SK-N-SH (cell line): Measurements from ENCODE around the gene WBP11. TPM values are rescaled to one million over a fixed set of nuclear protein-coding genes. Genes with fewer than 3 reads are reported as not detected.
A peak's percentile ranks its signal among the peaks of the same experiment; 100 is the strongest.

Experiments used
- CTCF ChIA-PET: fragments of 300-600, 350-600 bp; formaldehyde crosslinking; extraction: SDS; loops from one replicate; lab custom pipeline; 2021; lab: Yijun Ruan, JAX
- POLR2A ChIA-PET: fragments of 350-600 bp; sonication (Branson Sonifier 250); formaldehyde crosslinking; extraction: SDS; loops from one replicate; lab custom pipeline; 2020; ENCODE audit warnings: antibody characterized with exemption, inconsistent platforms; lab: Yijun Ruan, JAX
- DNase-seq: peaks from one replicate; pipeline ENCODE4 v3.0.0; 2012
- H2AFZ ChIP-seq: fragments of 200-600 bp; sonication (generic); 2 replicates; pipeline ENCODE4 v1.8.1; 2016; ENCODE audit warnings: antibody characterized with exemption, mild to moderate bottlenecking, low read depth
- H3F3A ChIP-seq: fragments of 200-600 bp; sonication (generic); replicated peaks from 2 replicates; pipeline ENCODE3; 2016; ENCODE audit warnings: antibody characterized with exemption, mild to moderate bottlenecking; ENCODE audit not compliant: insufficient read depth
- H3K27ac ChIP-seq, 2 experiments: fragments of 200-500 bp in 1 of 2; fragments of 200-600 bp in 1 of 2; sonication (Bioruptor generic) in 1 of 2; sonication (generic), shearing (Covaris generic) in 1 of 2; 2 replicates each; pipeline versions ENCODE4 v1.5.1 to v1.6.1; 2014 to 2016; ENCODE audit warnings: low read depth in 2 of 2, inconsistent platforms in 1 of 2, low read length in 1 of 2, mild to moderate bottlenecking in 1 of 2, mixed read lengths in 1 of 2
- H3K27me3 ChIP-seq: fragments of 200-600 bp; sonication (generic), shearing (Covaris generic); 2 replicates; pipeline ENCODE4 v1.6.1; 2016; ENCODE audit warnings: mixed run types; ENCODE audit not compliant: insufficient read depth
- H3K36me3 ChIP-seq, 2 experiments: fragments of 200-500 bp in 1 of 2; fragments of 200-600 bp in 1 of 2; sonication (Bioruptor generic) in 1 of 2; sonication (generic) in 1 of 2; replicated peaks in 1 of 2; 2 replicates each; pipeline versions ENCODE3 to v1.5.1; 2014 to 2016; ENCODE audit warnings: low read length in 1 of 2, mild to moderate bottlenecking in 1 of 2; ENCODE audit not compliant: insufficient read depth in 2 of 2, control insufficient read depth in 1 of 2
- H3K4me1 ChIP-seq, 2 experiments: fragments of 200-500 bp in 1 of 2; fragments of 200-600 bp in 1 of 2; sonication (Bioruptor generic) in 1 of 2; sonication (generic), shearing (Covaris generic) in 1 of 2; 2 replicates each; pipeline versions ENCODE4 v1.5.1 to v1.6.1; 2014 to 2016; ENCODE audit warnings: low read depth in 1 of 2, low read length in 1 of 2, mixed run types in 1 of 2; ENCODE audit not compliant: insufficient read depth in 2 of 2, control insufficient read depth in 1 of 2
- H3K4me2 ChIP-seq: fragments of 200-600 bp; sonication (generic), shearing (Covaris generic); 2 replicates; pipeline ENCODE4 v1.6.1; 2017; ENCODE audit warnings: mixed run types
- H3K4me3 ChIP-seq, 2 experiments: fragments of 200-500 bp in 1 of 2; fragments of 200-600 bp in 1 of 2; sonication (Bioruptor generic) in 1 of 2; sonication (generic), shearing (Covaris generic) in 1 of 2; 2 replicates each; pipeline versions ENCODE4 v1.5.1 to v1.8.1; 2014 to 2016; ENCODE audit warnings: low read depth in 2 of 2, inconsistent platforms in 1 of 2, low read length in 1 of 2, mild to moderate bottlenecking in 1 of 2, mixed read lengths in 1 of 2, moderate library complexity in 1 of 2
- H3K79me2 ChIP-seq: fragments of 200-600 bp; sonication (generic); 2 replicates; pipeline ENCODE4 v1.8.1; 2017; ENCODE audit warnings: mild to moderate bottlenecking; ENCODE audit not compliant: insufficient read depth
- H3K9ac ChIP-seq: fragments of 200-600 bp; sonication (generic); 2 replicates; pipeline ENCODE4 v1.6.1; 2017; ENCODE audit warnings: mixed run types
- H3K9me2 ChIP-seq: fragments of 200-600 bp; sonication (generic); 2 replicates; pipeline ENCODE4 v1.6.1; 2017; ENCODE audit warnings: mixed run types
- H3K9me3 ChIP-seq: fragments of 200-600 bp; sonication (generic); 2 replicates; pipeline ENCODE4 v1.6.1; 2017; ENCODE audit warnings: mixed run types, mild to moderate bottlenecking, moderate library complexity
- H4K20me1 ChIP-seq: fragments of 200-600 bp; sonication (generic); 2 replicates; pipeline ENCODE4 v1.6.1; 2017; ENCODE audit warnings: mild to moderate bottlenecking, mixed run types; ENCODE audit not compliant: insufficient read depth
- CHD2 ChIP-seq: fragments of 150-350 bp; IDR thresholded peaks from 2 replicates; pipeline ENCODE4 v1.6.1; 2018; ENCODE audit warnings: low read length; ENCODE audit not compliant: partially characterized antibody
- ELF1 ChIP-seq: IDR thresholded peaks from 2 replicates; pipeline ENCODE4 v1.4.0; 2012
- EP300 ChIP-seq, 2 experiments: IDR thresholded peaks; 2 replicates each; pipeline versions ENCODE4 v1.4.0 to v1.6.1; 2012; ENCODE audit warnings: borderline replicate concordance in 1 of 2, low read depth in 1 of 2, low read length in 1 of 2
- FOXM1 ChIP-seq: IDR thresholded peaks from 2 replicates; pipeline ENCODE4 v1.4.0; 2012; ENCODE audit warnings: low read depth, mild to moderate bottlenecking
- GABPA ChIP-seq: IDR thresholded peaks from 2 replicates; pipeline ENCODE4 v1.4.0; 2012; ENCODE audit warnings: low read depth, mild to moderate bottlenecking
- GATA2 ChIP-seq: sonication (generic); formaldehyde crosslinking; IDR thresholded peaks from 2 replicates; pipeline ENCODE4 v1.5.0; 2020; ENCODE audit warnings: mild to moderate bottlenecking, missing genetic modification reagents
- JUND ChIP-seq: IDR thresholded peaks from 2 replicates; pipeline ENCODE4 v1.4.0; 2012
- MEF2A ChIP-seq: IDR thresholded peaks from 2 replicates; pipeline ENCODE4 v1.4.0; 2012; ENCODE audit warnings: low read depth, borderline replicate concordance
- MXI1 ChIP-seq: IDR thresholded peaks from 2 replicates; pipeline ENCODE4 v1.6.1; 2012; ENCODE audit warnings: mild to moderate bottlenecking, low read depth, low read length, improper control_type of control experiment
- NFIC ChIP-seq: IDR thresholded peaks from 2 replicates; pipeline ENCODE4 v1.4.0; 2012; ENCODE audit warnings: borderline replicate concordance
- NRF1 ChIP-seq: IDR thresholded peaks from 2 replicates; pipeline ENCODE4 v1.6.1; 2012; ENCODE audit warnings: low read depth, mild to moderate bottlenecking, low read length
- POLR2AphosphoS5 ChIP-seq: IDR thresholded peaks from 2 replicates; pipeline ENCODE4 v1.6.1; 2012; ENCODE audit warnings: low read depth, low read length
- RAD21 ChIP-seq: IDR thresholded peaks from 2 replicates; pipeline ENCODE4 v1.6.1; 2012; ENCODE audit warnings: mild to moderate bottlenecking, low read length
- RCOR1 ChIP-seq: fragments of 150-350 bp; IDR thresholded peaks from 2 replicates; pipeline ENCODE4 v1.6.1; 2017; ENCODE audit warnings: antibody characterized with exemption, low read length
- RFX5 ChIP-seq: IDR thresholded peaks from 2 replicates; pipeline ENCODE4 v1.6.1; 2012; ENCODE audit warnings: mild to moderate bottlenecking, improper control_type of control experiment, low read length
- SIN3A ChIP-seq: IDR thresholded peaks from 2 replicates; pipeline ENCODE4 v1.6.1; 2012; ENCODE audit warnings: low read depth, mild to moderate bottlenecking, low read length, moderate library complexity, borderline replicate concordance
- SMC3 ChIP-seq: IDR thresholded peaks from 2 replicates; pipeline ENCODE4 v1.6.1; 2012; ENCODE audit warnings: low read depth, low read length, improper control_type of control experiment
- TAF1 ChIP-seq: IDR thresholded peaks from 2 replicates; pipeline ENCODE4 v1.6.1; 2012; ENCODE audit warnings: low read depth, mild to moderate bottlenecking, low read length, moderate library complexity, borderline replicate concordance
- TCF12 ChIP-seq: IDR thresholded peaks from 2 replicates; pipeline ENCODE4 v1.4.0; 2012
- YY1 ChIP-seq: IDR thresholded peaks from 2 replicates; pipeline ENCODE4 v1.4.0; 2012; ENCODE audit warnings: low read depth, mild to moderate bottlenecking
- WGBS: methylation state at CpG from one replicate; pipeline ENCODE4 v1.1.6; 2017; ENCODE audit warnings: low lambda C conversion rate; 5-methylcytosine and 5-hydroxymethylcytosine counted together
- polyA plus RNA-seq, 3 experiments: library from polyadenylated mRNA; depleted of rRNA; stranded (reverse); fragments of >200 nt; gene quantifications; 2 replicates each; pipeline ENCODE4 v1.2.3, GENCODE V29; 2012
- TF ChIP-seq, protein P1 (sequence below): fragments of 200-600 bp; sonication (generic); IDR thresholded peaks from 2 replicates; pipeline ENCODE4 v1.6.1; 2017; ENCODE audit warnings: antibody characterized with exemption, mild to moderate bottlenecking, moderate library complexity
- TF ChIP-seq, protein P2 (sequence below): IDR thresholded peaks from 2 replicates; pipeline ENCODE4 v1.4.0; 2012; ENCODE audit warnings: low read depth, borderline replicate concordance
- TF ChIP-seq, protein P3 (sequence below): fragments of 150-350 bp; IDR thresholded peaks from 2 replicates; pipeline ENCODE4 v1.6.1; 2016; ENCODE audit warnings: mild to moderate bottlenecking, low read depth, low read length
- TF ChIP-seq, protein P4 (sequence below): IDR thresholded peaks from 2 replicates; pipeline ENCODE4 v1.6.1; 2012; ENCODE audit warnings: mild to moderate bottlenecking, low read depth, low read length, moderate library complexity

The WBP11 gene
- polyA plus RNA-seq, 1 of the 3 experiments (the other 2 are of a cell fraction), result 18.7 TPM

DNA sequence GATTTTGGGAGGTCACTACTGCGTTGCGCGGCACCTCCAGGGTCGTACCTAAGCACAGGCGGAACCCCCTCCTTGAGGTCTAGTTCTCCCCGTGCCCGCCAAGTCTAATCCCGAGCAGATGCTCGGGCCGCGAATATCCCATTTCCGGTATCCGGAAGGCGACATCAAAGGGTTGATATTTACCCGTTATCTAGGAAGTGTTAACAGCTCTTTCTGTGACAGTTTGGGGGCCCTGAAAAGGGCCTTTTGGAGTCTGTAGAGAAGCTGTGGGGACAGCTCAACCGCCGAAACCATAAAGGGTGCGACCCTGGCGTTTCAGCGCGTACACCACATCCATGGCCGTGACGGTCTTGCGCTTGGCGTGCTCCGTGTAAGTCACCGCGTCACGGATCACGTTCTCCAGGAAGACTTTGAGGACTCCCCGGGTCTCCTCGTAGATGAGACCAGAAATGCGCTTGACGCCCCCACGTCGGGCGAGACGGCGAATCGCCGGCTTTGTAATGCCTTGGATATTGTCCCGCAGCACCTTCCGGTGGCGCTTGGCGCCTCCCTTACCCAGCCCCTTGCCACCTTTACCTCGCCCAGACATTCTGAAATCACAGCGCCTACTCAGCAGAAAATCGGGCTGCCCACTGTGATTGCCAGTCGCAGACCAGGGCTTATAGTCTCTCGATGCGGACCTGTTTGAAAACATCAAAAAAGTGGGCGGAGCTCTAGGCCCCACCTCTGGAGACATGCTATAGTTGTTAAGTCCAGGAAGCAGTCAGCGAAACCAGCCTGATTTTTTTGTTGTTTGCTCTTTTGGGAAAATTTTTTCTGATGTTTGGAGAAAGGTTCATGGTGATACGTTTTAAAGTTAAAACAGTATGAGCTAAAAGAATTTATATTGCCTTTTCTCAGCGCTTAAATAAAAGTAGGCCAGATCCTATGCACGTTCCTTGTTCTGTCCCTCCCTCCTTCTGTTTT lies 32.5 kb downstream of the WBP11 start:
- CTCF ChIA-PET, result interaction anchor here (0.6 to 2.6 kb wide), 26 partner anchors 8 to 745 kb away, joined by 3 to 18 read pairs (median 4); partner anchors contain the start of genes C12orf60 and WBP11
- peak overlapping the region; percentile 91 for H3K4me2 ChIP-seq
- H2AFZ ChIP-seq, result peak overlapping the region; percentile 77; the same call in 1 of the 2 replicates
- no peaks in the 10 kb centered on the region for H3K27me3 ChIP-seq
- peak overlapping the region; percentile 73 to 93 for H3K4me3 ChIP-seq
- H3K79me2 ChIP-seq, result peaks cover 63% of the 10 kb centered on the region
- peak overlapping the region; percentile 92 for H3K9ac ChIP-seq
- H3K27ac ChIP-seq, result peak overlapping the region; percentile 81 to 96
- peak; percentile 82 for DNase-seq
- under 1% methylated on average over 39 of the region's 56 CpGs for WGBS
- no peaks in the 10 kb centered on the region for H3K9me2 ChIP-seq
- no peaks in the 10 kb centered on the region for H3K9me3 ChIP-seq
- POLR2A ChIA-PET, result interaction anchor here (2.9 kb wide), 1 partner anchor 33 kb away, joined by 30 read pairs; the partner anchor contains the start of genes C12orf60 and WBP11
- peaks cover 5 to 25% of the 10 kb centered on the region in 2 experiments for H3K36me3 ChIP-seq
- peaks cover 11 to 12% of the 10 kb centered on the region in 2 experiments; a peak in 3 of 4 replicates for H3K4me1 ChIP-seq
- H3F3A ChIP-seq, result peaks cover 25% of the 10 kb centered on the region
- peaks cover 23% of the 10 kb centered on the region; the same call in 1 of the 2 replicates for H4K20me1 ChIP-seq
- TF ChIP-seq TCF12 (peak; percentile 71; the same call in 1 of the 2 replicates), MEF2A (peak; percentile 27; the same call in 1 of the 2 replicates), EP300 (IDR thresholded peaks at IDR 0.05; ENCODE audit: borderline replicate concordance in 1 of 2, low read depth in 1 of 2, low read length in 1 of 2) (peak; percentile 50 to 74; a peak in 2 of 4 replicates), RFX5 (no peak), SIN3A (peak; percentile 98), POLR2AphosphoS5 (peak; percentile 100), RAD21 (no peak), SMC3 (no peak), YY1 (no peak), FOXM1 (0 out of 2 replicates have a peak, but pooled peaks have one; percentile 49), GATA2 (CRISPR knock-in tag) (no peak), JUND (peak; percentile 45), TAF1 (peak; percentile 95), GABPA (peak; percentile 33), ELF1 (peak; percentile 70), NRF1 (no peak), CHD2 (peak; percentile 93), RCOR1 (peak; percentile 58), NFIC (no peak; the same call in 1 of the 2 replicates), MXI1 (no peak; the same call in 1 of the 2 replicates)
- TF ChIP-seq, protein P1, sequence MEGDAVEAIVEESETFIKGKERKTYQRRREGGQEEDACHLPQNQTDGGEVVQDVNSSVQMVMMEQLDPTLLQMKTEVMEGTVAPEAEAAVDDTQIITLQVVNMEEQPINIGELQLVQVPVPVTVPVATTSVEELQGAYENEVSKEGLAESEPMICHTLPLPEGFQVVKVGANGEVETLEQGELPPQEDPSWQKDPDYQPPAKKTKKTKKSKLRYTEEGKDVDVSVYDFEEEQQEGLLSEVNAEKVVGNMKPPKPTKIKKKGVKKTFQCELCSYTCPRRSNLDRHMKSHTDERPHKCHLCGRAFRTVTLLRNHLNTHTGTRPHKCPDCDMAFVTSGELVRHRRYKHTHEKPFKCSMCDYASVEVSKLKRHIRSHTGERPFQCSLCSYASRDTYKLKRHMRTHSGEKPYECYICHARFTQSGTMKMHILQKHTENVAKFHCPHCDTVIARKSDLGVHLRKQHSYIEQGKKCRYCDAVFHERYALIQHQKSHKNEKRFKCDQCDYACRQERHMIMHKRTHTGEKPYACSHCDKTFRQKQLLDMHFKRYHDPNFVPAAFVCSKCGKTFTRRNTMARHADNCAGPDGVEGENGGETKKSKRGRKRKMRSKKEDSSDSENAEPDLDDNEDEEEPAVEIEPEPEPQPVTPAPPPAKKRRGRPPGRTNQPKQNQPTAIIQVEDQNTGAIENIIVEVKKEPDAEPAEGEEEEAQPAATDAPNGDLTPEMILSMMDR, result no peak
- TF ChIP-seq, protein P2, sequence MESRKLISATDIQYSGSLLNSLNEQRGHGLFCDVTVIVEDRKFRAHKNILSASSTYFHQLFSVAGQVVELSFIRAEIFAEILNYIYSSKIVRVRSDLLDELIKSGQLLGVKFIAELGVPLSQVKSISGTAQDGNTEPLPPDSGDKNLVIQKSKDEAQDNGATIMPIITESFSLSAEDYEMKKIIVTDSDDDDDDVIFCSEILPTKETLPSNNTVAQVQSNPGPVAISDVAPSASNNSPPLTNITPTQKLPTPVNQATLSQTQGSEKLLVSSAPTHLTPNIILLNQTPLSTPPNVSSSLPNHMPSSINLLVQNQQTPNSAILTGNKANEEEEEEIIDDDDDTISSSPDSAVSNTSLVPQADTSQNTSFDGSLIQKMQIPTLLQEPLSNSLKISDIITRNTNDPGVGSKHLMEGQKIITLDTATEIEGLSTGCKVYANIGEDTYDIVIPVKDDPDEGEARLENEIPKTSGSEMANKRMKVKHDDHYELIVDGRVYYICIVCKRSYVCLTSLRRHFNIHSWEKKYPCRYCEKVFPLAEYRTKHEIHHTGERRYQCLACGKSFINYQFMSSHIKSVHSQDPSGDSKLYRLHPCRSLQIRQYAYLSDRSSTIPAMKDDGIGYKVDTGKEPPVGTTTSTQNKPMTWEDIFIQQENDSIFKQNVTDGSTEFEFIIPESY, result peak; percentile 91
- TF ChIP-seq, protein P3, sequence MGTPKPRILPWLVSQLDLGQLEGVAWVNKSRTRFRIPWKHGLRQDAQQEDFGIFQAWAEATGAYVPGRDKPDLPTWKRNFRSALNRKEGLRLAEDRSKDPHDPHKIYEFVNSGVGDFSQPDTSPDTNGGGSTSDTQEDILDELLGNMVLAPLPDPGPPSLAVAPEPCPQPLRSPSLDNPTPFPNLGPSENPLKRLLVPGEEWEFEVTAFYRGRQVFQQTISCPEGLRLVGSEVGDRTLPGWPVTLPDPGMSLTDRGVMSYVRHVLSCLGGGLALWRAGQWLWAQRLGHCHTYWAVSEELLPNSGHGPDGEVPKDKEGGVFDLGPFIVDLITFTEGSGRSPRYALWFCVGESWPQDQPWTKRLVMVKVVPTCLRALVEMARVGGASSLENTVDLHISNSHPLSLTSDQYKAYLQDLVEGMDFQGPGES, result peak; percentile 34; the same call in 1 of the 2 replicates
- TF ChIP-seq, protein P4, sequence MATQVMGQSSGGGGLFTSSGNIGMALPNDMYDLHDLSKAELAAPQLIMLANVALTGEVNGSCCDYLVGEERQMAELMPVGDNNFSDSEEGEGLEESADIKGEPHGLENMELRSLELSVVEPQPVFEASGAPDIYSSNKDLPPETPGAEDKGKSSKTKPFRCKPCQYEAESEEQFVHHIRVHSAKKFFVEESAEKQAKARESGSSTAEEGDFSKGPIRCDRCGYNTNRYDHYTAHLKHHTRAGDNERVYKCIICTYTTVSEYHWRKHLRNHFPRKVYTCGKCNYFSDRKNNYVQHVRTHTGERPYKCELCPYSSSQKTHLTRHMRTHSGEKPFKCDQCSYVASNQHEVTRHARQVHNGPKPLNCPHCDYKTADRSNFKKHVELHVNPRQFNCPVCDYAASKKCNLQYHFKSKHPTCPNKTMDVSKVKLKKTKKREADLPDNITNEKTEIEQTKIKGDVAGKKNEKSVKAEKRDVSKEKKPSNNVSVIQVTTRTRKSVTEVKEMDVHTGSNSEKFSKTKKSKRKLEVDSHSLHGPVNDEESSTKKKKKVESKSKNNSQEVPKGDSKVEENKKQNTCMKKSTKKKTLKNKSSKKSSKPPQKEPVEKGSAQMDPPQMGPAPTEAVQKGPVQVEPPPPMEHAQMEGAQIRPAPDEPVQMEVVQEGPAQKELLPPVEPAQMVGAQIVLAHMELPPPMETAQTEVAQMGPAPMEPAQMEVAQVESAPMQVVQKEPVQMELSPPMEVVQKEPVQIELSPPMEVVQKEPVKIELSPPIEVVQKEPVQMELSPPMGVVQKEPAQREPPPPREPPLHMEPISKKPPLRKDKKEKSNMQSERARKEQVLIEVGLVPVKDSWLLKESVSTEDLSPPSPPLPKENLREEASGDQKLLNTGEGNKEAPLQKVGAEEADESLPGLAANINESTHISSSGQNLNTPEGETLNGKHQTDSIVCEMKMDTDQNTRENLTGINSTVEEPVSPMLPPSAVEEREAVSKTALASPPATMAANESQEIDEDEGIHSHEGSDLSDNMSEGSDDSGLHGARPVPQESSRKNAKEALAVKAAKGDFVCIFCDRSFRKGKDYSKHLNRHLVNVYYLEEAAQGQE, result peak; percentile 80
